GM23248 (cell line): ENCODE measurements around the gene ASRGL1.

ENCODE experiments used
- EZH2 ChIP-seq: fragments of 200-600 bp; sonication (generic); IDR thresholded peaks from 2 replicates; pipeline ENCODE4 v1.6.1; 2018; ENCODE audit warnings: antibody characterized with exemption, mild to moderate bottlenecking; ENCODE audit not compliant: insufficient read depth, poor library complexity, severe bottlenecking
- EZH2phosphoT487 ChIP-seq: fragments of 200-600 bp; sonication (generic); IDR thresholded peaks from 2 replicates; pipeline ENCODE4 v1.6.1; 2018; ENCODE audit warnings: antibody characterized with exemption, moderate library complexity, mild to moderate bottlenecking, low read depth; ENCODE audit not compliant: insufficient read depth

DNA sequence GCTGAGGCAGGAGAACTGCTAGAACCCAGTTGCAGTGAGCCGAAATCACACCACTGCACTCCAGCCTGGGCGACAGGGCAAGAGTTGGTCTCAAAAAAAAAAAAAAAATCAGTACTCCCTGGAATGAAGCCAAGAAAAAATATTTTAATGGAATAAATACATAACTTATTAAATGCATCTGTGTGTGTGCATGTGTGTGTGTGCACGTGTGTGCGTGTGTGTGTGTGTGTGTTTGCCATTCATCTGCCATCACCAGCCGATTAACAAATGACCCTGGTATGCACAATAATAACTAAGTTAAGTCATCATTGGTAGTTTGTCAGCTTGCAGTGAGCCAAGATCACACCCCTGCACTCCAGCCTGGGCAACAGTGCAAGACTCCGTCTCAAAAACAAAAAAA, 46.6 kb downstream of the ASRGL1 start:
- TF ChIP-seq EZH2 (no peak), EZH2phosphoT487 (no peak)
